Epithelial cell of prostate (primary cell): Measurements from ENCODE around the gene C2CD4B.

Experiments
- DNase-seq: peaks from one replicate; pipeline ENCODE4 v3.0.0-alpha.2; 2011; ENCODE audit warnings: low read depth, low spot score
- H3K27ac ChIP-seq: fragments of 450-650 bp; 2 replicates; pipeline ENCODE4 v1.5.1; 2017; ENCODE audit warnings: mild to moderate bottlenecking

Gene C2CD4B

GRCh38 chr15:62121273-62122015, 43.6 kb downstream of the C2CD4B start:
- no peak overlapping the region for H3K27ac ChIP-seq
- DNase-seq = no peak

- no peak overlapping the region for H3K27ac ChIP-seq
- DNase-seq = no peak
Observed at GRCh38 chr15:62120776-62121175, 44.3 kb downstream of the C2CD4B start.

GRCh38 chr15:62119874-62120273, 45.2 kb downstream of the C2CD4B start:
- peak overlapping the region; percentile 89 for H3K27ac ChIP-seq

GRCh38 chr15:62119227-62119864, 45.7 kb downstream of the C2CD4B start:
- DNase-seq = peak; percentile 98
- peak overlapping the region; percentile 89 for H3K27ac ChIP-seq

More at GRCh38 chr15:62119874-62120273, 45.2 kb downstream of the C2CD4B start:
- DNase-seq = no peak

- peak overlapping the region; percentile 89 for H3K27ac ChIP-seq
- no peak for DNase-seq
Observed at GRCh38 chr15:62118520-62119226, 46.4 kb downstream of the C2CD4B start.

- DNase-seq = no peak
- H3K27ac ChIP-seq = no peak overlapping the region
Observed at GRCh38 chr15:62115847-62116246, 49.2 kb downstream of the C2CD4B start.
